HS-27A (cell line): ENCODE measurements around the gene CT45A6.
"Not testable (repeated sequence)": the region's sequence is repeated elsewhere in the genome, so short reads cannot be mapped to it uniquely, and the experiment has no call there.

Experiments
- DNase-seq: peaks from one replicate; pipeline ENCODE4 v3.0.0-alpha.2; 2012; ENCODE audit warnings: low read depth, missing footprints

Gene CT45A6, protein sequence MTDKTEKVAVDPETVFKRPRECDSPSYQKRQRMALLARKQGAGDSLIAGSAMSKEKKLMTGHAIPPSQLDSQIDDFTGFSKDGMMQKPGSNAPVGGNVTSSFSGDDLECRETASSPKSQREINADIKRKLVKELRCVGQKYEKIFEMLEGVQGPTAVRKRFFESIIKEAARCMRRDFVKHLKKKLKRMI

DNA sequence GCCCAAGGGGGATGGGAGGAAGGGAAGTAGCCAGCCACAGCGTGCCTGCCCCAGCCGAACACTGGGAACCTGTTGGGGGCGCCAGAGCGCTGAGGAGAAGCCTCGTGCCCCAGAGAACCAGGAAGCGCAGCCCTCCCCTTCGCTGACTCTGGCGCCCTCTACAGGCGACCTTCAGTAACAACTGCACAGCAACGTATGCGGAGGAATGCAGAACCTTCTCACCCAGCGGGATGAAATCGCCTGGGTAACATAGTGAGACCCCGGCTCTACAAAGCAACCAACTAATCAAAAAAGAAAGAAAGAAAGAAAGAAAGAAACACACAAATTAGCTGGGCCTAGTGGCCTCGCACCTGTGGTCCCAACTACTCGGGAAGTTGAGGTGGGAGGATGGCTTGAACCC is at the start of gene CT45A6:
CT45A6 (minus strand) TSS at position 101 of the 400 bp plus-strand sequence. CDS start 3,794 bp downstream, outside the sequence.
- not testable (repeated sequence) for DNase-seq

DNA sequence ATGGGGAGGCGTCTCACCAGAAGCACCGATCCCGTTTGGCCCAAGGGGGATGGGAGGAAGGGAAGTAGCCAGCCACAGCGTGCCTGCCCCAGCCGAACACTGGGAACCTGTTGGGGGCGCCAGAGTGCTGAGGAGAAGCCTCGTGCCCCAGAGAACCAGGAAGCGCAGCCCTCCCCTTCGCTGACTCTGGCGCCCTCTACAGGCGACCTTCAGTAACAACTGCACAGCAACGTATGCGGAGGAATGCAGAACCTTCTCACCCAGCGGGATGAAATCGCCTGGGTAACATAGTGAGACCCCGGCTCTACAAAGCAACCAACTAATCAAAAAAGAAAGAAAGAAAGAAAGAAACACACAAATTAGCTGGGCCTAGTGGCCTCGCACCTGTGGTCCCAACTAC is 34.6 kb upstream of the CT45A6 start, which contains the start of gene CT45A7:
CT45A7 (minus strand) TSS at position 101 of the 400 bp plus-strand sequence. CDS start 3,747 bp downstream, outside the sequence.
- not testable (repeated sequence) for DNase-seq

DNA sequence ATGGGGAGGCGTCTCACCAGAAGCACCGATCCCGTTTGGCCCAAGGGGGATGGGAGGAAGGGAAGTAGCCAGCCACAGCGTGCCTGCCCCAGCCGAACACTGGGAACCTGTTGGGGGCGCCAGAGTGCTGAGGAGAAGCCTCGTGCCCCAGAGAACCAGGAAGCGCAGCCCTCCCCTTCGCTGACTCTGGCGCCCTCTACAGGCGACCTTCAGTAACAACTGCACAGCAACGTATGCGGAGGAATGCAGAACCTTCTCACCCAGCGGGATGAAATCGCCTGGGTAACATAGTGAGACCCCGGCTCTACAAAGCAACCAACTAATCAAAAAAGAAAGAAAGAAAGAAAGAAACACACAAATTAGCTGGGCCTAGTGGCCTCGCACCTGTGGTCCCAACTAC is 17.3 kb upstream of the CT45A6 start, which contains the start of gene CT45A2:
CT45A2 (minus strand) TSS at position 101 of the 400 bp plus-strand sequence. CDS start 3,747 bp downstream, outside the sequence.
- DNase-seq = not testable (repeated sequence)

DNA sequence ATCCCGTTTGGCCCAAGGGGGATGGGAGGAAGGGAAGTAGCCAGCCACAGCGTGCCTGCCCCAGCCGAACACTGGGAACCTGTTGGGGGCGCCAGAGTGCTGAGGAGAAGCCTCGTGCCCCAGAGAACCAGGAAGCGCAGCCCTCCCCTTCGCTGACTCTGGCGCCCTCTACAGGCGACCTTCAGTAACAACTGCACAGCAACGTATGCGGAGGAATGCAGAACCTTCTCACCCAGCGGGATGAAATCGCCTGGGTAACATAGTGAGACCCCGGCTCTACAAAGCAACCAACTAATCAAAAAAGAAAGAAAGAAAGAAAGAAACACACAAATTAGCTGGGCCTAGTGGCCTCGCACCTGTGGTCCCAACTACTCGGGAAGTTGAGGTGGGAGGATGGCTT is 17.2 kb downstream of the CT45A6 start, which contains the start of gene CT45A5:
CT45A5 (minus strand) TSS at position 101 of the 400 bp plus-strand sequence. CDS start 3,774 bp downstream, outside the sequence.
- DNase-seq = not testable (repeated sequence)

DNA sequence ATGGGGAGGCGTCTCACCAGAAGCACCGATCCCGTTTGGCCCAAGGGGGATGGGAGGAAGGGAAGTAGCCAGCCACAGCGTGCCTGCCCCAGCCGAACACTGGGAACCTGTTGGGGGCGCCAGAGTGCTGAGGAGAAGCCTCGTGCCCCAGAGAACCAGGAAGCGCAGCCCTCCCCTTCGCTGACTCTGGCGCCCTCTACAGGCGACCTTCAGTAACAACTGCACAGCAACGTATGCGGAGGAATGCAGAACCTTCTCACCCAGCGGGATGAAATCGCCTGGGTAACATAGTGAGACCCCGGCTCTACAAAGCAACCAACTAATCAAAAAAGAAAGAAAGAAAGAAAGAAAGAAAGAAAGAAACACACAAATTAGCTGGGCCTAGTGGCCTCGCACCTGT is 34.5 kb downstream of the CT45A6 start, which contains the start of gene CT45A3:
CT45A3 (minus strand) TSS at position 101 of the 400 bp plus-strand sequence. CDS start 3,747 bp downstream, outside the sequence.
- DNase-seq = not testable (repeated sequence)

DNA sequence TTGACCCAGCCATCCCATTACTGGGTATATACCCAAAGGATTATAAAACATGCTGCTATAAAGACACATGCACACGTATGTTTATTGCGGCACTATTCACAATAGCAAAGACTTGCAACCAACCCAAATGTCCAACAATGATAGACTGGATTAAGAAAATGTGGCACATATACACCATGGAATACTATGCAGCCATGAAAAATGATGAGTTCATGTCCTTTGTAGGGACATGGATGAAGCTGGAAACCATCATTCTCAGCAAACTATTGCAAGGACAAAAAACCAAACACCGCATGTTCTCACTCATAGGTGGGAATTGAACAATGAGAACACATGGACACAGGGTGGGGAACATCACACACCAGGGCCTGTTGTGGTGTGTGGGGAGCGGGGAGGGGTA is 57.8 kb downstream of the CT45A6 start:
- not testable (repeated sequence) for DNase-seq
